C4-2B (cell line): ENCODE data around the gene SLC25A48.

ENCODE experiments used
- H3K27ac ChIP-seq: fragments of 450-650 bp; 2 replicates; pipeline ENCODE4 v1.5.1; 2017
- ZFX ChIP-seq: fragments of 450-650 bp; IDR thresholded peaks from 2 replicates; pipeline ENCODE4 v1.6.1; 2017
- TF ChIP-seq, protein P1 (sequence below): fragments of 450-650 bp; conservative IDR thresholded peaks from 2 replicates; pipeline ENCODE4 v1.5.1; 2017; ENCODE audit warnings: mild to moderate bottlenecking

SLC25A48 gene

DNA sequence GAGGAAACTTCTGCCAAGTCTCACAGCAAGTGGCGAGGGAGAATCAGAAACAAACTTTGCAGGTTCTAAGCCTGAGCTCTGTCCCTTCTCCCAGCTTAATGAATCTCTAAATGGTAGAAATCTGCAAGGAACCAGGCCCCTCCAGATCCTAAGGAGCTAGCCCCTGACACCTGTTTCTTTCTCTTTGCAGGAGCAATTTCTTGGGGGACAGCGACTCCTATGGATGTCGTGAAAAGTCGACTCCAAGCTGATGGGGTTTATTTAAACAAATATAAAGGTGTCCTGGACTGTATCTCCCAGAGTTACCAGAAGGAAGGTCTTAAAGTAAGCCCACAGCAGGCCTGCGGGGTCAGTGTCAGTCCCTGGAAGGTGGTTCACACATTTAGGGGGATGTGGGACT, 39.4 kb downstream of the SLC25A48 start:
- TF ChIP-seq, protein P1, sequence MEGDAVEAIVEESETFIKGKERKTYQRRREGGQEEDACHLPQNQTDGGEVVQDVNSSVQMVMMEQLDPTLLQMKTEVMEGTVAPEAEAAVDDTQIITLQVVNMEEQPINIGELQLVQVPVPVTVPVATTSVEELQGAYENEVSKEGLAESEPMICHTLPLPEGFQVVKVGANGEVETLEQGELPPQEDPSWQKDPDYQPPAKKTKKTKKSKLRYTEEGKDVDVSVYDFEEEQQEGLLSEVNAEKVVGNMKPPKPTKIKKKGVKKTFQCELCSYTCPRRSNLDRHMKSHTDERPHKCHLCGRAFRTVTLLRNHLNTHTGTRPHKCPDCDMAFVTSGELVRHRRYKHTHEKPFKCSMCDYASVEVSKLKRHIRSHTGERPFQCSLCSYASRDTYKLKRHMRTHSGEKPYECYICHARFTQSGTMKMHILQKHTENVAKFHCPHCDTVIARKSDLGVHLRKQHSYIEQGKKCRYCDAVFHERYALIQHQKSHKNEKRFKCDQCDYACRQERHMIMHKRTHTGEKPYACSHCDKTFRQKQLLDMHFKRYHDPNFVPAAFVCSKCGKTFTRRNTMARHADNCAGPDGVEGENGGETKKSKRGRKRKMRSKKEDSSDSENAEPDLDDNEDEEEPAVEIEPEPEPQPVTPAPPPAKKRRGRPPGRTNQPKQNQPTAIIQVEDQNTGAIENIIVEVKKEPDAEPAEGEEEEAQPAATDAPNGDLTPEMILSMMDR, result no peak
- no peak for TF ChIP-seq ZFX
- no peak overlapping the region for H3K27ac ChIP-seq

DNA sequence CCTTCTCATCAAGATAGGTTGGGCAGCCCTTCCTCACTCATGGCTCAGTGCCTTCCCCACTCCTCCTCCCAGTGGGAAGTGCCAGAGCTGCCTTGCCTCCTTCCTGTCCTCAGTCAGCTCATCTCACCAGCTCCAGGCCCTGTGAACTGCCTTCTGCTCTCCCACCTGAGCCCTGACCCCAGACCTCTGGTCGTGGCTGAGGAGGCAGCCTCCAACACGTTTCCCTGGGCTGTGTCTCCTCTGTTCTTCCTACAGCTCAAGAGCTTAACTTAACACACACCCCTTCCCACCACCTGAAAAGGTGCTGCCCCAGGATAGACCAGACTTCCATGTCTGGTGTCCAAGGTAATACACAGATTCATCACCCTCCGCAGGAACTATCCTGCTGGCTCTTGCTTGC, 40.0 kb downstream of the SLC25A48 start:
- no peak for TF ChIP-seq ZFX
- TF ChIP-seq, protein P1, result no peak
- H3K27ac ChIP-seq, result no peak overlapping the region

DNA sequence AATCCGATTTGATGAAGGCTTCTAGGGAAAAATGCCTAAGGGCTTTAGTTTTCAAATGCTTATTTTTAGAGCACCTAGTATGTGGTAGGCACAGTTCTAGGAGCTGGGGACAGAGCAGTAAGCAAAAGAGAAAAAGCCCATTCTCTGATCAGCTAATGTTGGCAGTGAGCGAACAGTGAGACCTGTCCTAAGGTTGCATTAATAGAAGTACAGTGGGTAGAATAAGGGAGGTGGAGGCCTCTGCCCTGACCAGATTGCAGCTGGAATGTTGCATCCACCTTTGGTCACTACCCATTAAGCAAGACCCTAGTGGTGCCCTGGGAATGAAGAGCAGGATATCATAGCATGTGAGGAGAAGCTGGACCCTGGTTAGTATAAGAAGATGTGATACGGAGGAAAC, 41.1 kb downstream of the SLC25A48 start:
- TF ChIP-seq, protein P1, result no peak
- no peak for TF ChIP-seq ZFX
- no peak overlapping the region for H3K27ac ChIP-seq

DNA sequence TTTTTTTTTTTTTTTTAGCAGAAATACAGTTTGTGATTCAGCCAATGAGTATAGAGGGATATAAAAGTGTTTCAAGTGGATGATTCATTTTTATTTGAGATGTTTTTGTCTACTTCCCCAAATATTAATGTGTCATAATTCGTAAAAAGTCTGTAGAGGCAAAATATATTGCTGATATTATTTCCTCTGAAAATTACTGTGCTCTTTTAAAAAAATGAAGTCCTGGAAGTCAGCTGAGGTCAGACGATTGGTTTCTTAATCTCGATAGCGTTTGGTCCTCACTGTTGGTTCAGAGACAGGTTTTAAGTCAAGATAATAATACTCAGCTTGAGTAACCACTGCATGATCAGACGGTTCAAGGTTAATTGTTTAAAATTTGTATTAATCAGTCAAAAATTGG, 41.7 kb downstream of the SLC25A48 start:
- no peak overlapping the region for H3K27ac ChIP-seq
- TF ChIP-seq ZFX, result no peak
- TF ChIP-seq, protein P1, result no peak

DNA sequence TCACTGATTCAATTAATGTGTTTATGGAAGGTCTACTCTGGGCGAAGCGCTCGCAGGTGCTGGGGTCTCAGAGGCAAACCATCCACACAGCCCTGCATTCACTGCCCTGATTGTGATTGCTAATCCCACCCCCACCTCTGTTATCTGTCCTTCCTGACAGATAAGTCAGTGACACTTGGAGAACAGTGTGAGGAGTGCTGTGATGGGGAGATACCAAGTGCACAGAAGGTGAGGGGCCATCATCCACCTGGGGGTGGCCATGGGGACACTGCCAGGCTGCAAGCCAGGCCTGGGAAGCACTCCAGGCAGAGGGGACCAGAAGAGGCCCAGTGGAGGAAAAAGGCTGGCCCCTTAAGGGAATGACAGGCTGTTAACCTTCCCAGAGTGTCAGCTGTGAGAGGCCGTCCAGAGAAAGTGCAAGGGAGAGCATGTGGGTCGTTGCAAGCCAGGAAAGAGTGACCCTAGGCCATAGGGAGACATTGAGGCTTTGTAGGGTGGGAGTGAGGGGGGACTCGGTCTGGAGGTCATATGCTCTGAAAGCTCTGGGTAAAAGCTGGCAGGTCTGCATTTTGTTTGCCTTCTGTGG, 43.2 kb downstream of the SLC25A48 start:
- H3K27ac ChIP-seq, result no peak overlapping the region
- TF ChIP-seq ZFX, result no peak
- TF ChIP-seq, protein P1, result no peak

DNA sequence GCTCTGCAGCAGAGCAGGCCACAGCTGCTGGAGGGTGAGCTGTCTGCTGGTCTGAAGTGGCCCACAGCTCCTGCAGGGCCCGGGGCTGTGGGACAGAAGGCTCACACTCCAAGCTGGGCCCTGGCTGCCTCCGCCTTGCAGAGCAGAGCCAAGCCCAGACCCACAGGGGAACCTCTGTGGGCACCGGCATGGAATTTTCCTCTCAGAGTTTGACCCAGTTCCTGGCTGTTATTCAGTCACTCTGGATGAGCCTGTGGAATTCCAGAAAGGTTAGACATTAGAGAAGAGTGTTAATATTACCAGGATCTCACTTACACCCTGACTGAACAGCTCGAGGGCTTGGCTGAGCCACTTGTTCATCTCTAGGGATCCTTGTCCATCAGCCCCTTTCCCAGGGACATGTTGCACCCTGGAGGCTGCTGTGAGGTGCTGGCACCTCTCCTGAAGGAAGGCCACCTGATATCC, 43.7 kb downstream of the SLC25A48 start:
- no peak for TF ChIP-seq ZFX
- TF ChIP-seq, protein P1, result no peak
- no peak overlapping the region for H3K27ac ChIP-seq

DNA sequence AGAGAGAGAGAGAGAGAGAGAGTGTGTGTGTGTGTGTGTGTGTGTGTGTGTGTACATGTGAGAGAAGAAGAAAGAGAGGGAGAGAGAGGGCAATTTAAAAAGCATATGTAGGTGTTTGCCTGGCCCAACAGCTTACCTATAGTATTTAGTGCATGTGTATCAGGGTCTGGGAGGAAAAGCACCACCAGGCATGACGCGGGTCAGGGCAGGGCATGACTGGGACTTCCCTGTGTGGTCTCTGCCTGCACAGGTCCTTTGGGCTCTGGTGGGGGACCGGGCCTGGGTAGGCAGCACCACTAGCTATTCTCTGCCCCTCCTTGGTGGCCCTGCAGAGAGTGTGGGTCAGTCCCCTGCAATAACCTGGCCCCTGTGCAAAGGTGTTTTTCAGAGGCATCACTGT, 45.1 kb downstream of the SLC25A48 start:
- no peak overlapping the region for H3K27ac ChIP-seq
- TF ChIP-seq, protein P1, result no peak
- TF ChIP-seq ZFX, result no peak
